GM12878 (cell line): ENCODE data around the gene SHISAL2B. TPM values are rescaled to one million over a fixed set of nuclear protein-coding genes. Genes with fewer than 3 reads are reported as not detected.

Experiments
- ATAC-seq: fragments of 200-7000 bp; cut with Tn5 transposase; 3 replicates; pipeline ENCODE4 v1.9.1; 2020; ENCODE audit warnings: mild to moderate bottlenecking, moderate library complexity
- BruUV-seq: library from RNA; stranded (reverse); fragments of 400-500 nt; replicated peaks from 2 replicates; lab custom pipeline; 2021; lab: Mats Ljungman, UMichigan
- CTCF ChIA-PET: fragments of 300-600 bp; sonication (Branson Sonifier 250); formaldehyde crosslinking; extraction: SDS; loops from one replicate; lab custom pipeline; 2021; ENCODE audit warnings: inconsistent platforms; lab: Yijun Ruan, JAX
- POLR2A ChIA-PET: fragments of 350-600 bp; formaldehyde crosslinking; extraction: SDS; loops from one replicate; lab custom pipeline; 2021; ENCODE audit warnings: inconsistent platforms; lab: Charles Lee
- RAD21 ChIA-PET: fragments of 300-600 bp; sonication (Branson Sonifier 250); formaldehyde crosslinking; loops from one replicate; lab custom pipeline; 2023; ENCODE audit warnings: antibody characterized with exemption; ENCODE audit not compliant: unreplicated experiment; lab: Charles Lee
- SMC1A ChIA-PET: fragments of 300-600 bp; sonication (Branson Sonifier 250); formaldehyde crosslinking; loops from one replicate; lab custom pipeline; 2023; ENCODE audit not compliant: unreplicated experiment, uncharacterized antibody; lab: Charles Lee
- DNase-seq: peaks from one replicate; pipeline ENCODE4 v3.0.0-alpha.2; 2011; ENCODE audit warnings: low read depth, low spot score
- FAIRE-seq: peaks from 3 replicates; lab custom pipeline; 2011; peaks lifted over from hg19 to GRCh38; lab: Jason Lieb, UNC
- H2AFZ ChIP-seq: 2 replicates; pipeline ENCODE4 v1.6.0; 2011; ENCODE audit warnings: low read depth, low read length, control low read depth; ENCODE audit not compliant: control insufficient read depth
- H3K27ac ChIP-seq: 2 replicates; pipeline ENCODE4 v1.5.1; 2011; ENCODE audit warnings: control low read depth; ENCODE audit not compliant: control insufficient read depth, insufficient read depth
- H3K27me3 ChIP-seq, 2 experiments: replicated peaks in 1 of 2; 2 replicates each; pipeline versions ENCODE4 v1.6.0 to v1.6.1; 2011; ENCODE audit warnings: low read length in 1 of 2; ENCODE audit not compliant: control insufficient read depth in 2 of 2, insufficient read depth in 2 of 2
- H3K36me3 ChIP-seq, 2 experiments: 2 replicates each; pipeline ENCODE4 v1.5.1; 2011; ENCODE audit warnings: low read length in 1 of 2; ENCODE audit not compliant: control insufficient read depth in 2 of 2, insufficient read depth in 2 of 2
- H3K4me1 ChIP-seq: 2 replicates; pipeline ENCODE4 v1.6.1; 2011; ENCODE audit warnings: mild to moderate bottlenecking, low read length, moderate library complexity, mixed read lengths; ENCODE audit not compliant: control insufficient read depth, insufficient read depth
- H3K4me2 ChIP-seq: 2 replicates; pipeline ENCODE4 v1.6.0; 2011; ENCODE audit warnings: control low read depth; ENCODE audit not compliant: control insufficient read depth, insufficient read depth
- H3K4me3 ChIP-seq: fragments of 200-600 bp; sonication (generic); 2 replicates; pipeline ENCODE4 v1.5.1; 2016
- H3K79me2 ChIP-seq: 2 replicates; pipeline ENCODE4 v1.6.0; 2011; ENCODE audit warnings: low read length; ENCODE audit not compliant: control insufficient read depth, insufficient read depth
- H3K9ac ChIP-seq: 2 replicates; pipeline ENCODE4 v1.8.0; 2011; ENCODE audit warnings: low read length, control low read depth, mixed read lengths; ENCODE audit not compliant: control insufficient read depth, insufficient read depth
- H3K9me3 ChIP-seq: replicated peaks from 3 replicates; pipeline ENCODE4 v1.5.1; 2011; ENCODE audit warnings: mild to moderate bottlenecking, low read length; ENCODE audit not compliant: control insufficient read depth, insufficient read depth
- H4K20me1 ChIP-seq: 2 replicates; pipeline ENCODE4 v1.6.0; 2011; ENCODE audit not compliant: control insufficient read depth, insufficient read depth
- BCL11A ChIP-seq: IDR thresholded peaks from 2 replicates; pipeline ENCODE4 v1.6.1; 2011; ENCODE audit warnings: low read depth, low read length
- BRCA1 ChIP-seq: IDR thresholded peaks from 2 replicates; pipeline ENCODE4 v1.6.1; 2011; ENCODE audit warnings: low read depth, low read length, improper control_type of control experiment
- ETV6 ChIP-seq, 2 experiments: fragments of 450-650 bp in 1 of 2; IDR thresholded peaks in 1 of 2; conservative IDR thresholded peaks in 1 of 2; 2 replicates each; pipeline ENCODE4 v1.6.1; 2014; ENCODE audit warnings: antibody characterized with exemption in 1 of 2, borderline replicate concordance in 1 of 2, low read depth in 1 of 2, mild to moderate bottlenecking in 1 of 2, moderate library complexity in 1 of 2
- FOS ChIP-seq: IDR thresholded peaks from 3 replicates; pipeline ENCODE4 v1.6.1; 2011; ENCODE audit warnings: borderline replicate concordance; ENCODE audit not compliant: insufficient read length; ENCODE audit errors: extremely low read depth
- MTA2 ChIP-seq: fragments of 450-650 bp; IDR thresholded peaks from 2 replicates; pipeline ENCODE4 v1.6.1; 2016; ENCODE audit warnings: low read depth, mild to moderate bottlenecking, moderate library complexity
- POLR2AphosphoS2 ChIP-seq: IDR thresholded peaks from 2 replicates; pipeline ENCODE4 v1.6.1; 2011; ENCODE audit warnings: low read depth, mild to moderate bottlenecking, low read length, improper control_type of control experiment, moderate library complexity
- POU2F2 ChIP-seq: IDR thresholded peaks from 3 replicates; pipeline ENCODE4 v1.6.1; 2011; ENCODE audit warnings: low read depth, mild to moderate bottlenecking, low read length, borderline replicate concordance
- SMAD5 ChIP-seq: IDR thresholded peaks from 2 replicates; pipeline ENCODE4 v1.6.1; 2016; ENCODE audit warnings: antibody characterized with exemption, low read depth
- SREBF2 ChIP-seq: IDR thresholded peaks from 2 replicates; pipeline ENCODE4 v1.6.1; 2012; ENCODE audit warnings: mild to moderate bottlenecking, low read length
- WGBS: methylation state at CpG from one replicate; pipeline ENCODE4 v1.1.6; 2016; ENCODE audit warnings: low lambda C conversion rate; ENCODE audit not compliant: insufficient replicate concordance, insufficient coverage; ENCODE audit errors: missing lambda C conversion rate; 5-methylcytosine and 5-hydroxymethylcytosine counted together
- in situ Hi-C: fragments of 300-500 bp; cut with MboI; formaldehyde crosslinking; loops from 9 replicates; pipeline ENCODE4 v1.14.3; 2018; ENCODE audit warnings: mixed read lengths
- intact Hi-C: fragments of 100-400 bp; cut with micrococcal nuclease; formaldehyde crosslinking; loops from one replicate; pipeline ENCODE4 v1.14.2; 2022; ENCODE audit not compliant: unreplicated experiment
- polyA plus RNA-seq, 11 experiments: library from polyadenylated mRNA; depleted of rRNA in 4 of 11; unstranded in 6 of 11; stranded (reverse) in 5 of 11; fragments of >200 nt; fragmentation: Nextera tagmentation in 4 of 11; fragmentation: Illumina TruSeq in 1 of 11; extraction: Ambion mirVana in 4 of 11; extraction: Trizol in 1 of 11; gene quantifications; 1 replicate in 1 of 11; 2 replicates in 10 of 11; pipeline versions ENCODE4 v1.2.1 to v1.2.3, GENCODE V29; 2011 to 2016; ENCODE audit warnings: inconsistent platforms in 2 of 11, missing spikeins in 2 of 11, low read depth in 1 of 11
- total RNA-seq, 4 experiments: library from RNA; depleted of rRNA in 3 of 4; stranded (reverse); fragments of >200 nt in 3 of 4; fragmentation: Illumina TruSeq in 1 of 4; extraction: Trizol in 1 of 4; gene quantifications; 2 replicates each; pipeline versions ENCODE4 v1.2.1 to v1.2.3, GENCODE V29; 2013 to 2021
- TF ChIP-seq, protein P1 (sequence below): IDR thresholded peaks from 2 replicates; pipeline ENCODE4 v1.6.1; 2012; ENCODE audit warnings: mild to moderate bottlenecking, low read depth, low read length
- TF ChIP-seq, protein P2 (sequence below): IDR thresholded peaks from 2 replicates; pipeline ENCODE4 v1.6.1; 2011; ENCODE audit warnings: low read depth, mild to moderate bottlenecking, low read length, moderate library complexity, borderline replicate concordance; ENCODE audit errors: extremely low read depth

Gene SHISAL2B
- total and polyA plus RNA-seq, 10 of the 15 experiments (the other 5 are each of a cell fraction or from before 2014, with no cell fraction given) = not detected

DNA sequence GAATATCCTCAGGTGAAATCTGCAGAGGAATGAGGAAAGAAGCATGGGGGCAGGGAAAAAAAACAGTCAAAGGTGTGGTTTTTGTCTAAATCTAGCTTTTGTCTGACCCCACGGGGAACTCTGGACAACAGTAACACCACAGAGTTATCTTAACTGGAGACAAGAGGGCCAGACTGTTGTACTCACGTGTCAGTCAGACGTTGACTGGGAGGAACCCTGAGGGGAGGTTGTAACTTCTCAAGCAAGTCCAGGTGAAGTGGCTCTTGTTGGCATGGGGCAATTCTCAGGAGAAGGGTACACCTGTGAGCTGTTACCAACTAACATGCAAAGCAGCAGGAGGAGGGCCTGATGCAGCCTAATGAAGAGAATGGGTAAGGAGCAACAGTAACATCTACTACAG lies 44.1 kb upstream of the SHISAL2B start (continued):
- TF ChIP-seq, protein P1, sequence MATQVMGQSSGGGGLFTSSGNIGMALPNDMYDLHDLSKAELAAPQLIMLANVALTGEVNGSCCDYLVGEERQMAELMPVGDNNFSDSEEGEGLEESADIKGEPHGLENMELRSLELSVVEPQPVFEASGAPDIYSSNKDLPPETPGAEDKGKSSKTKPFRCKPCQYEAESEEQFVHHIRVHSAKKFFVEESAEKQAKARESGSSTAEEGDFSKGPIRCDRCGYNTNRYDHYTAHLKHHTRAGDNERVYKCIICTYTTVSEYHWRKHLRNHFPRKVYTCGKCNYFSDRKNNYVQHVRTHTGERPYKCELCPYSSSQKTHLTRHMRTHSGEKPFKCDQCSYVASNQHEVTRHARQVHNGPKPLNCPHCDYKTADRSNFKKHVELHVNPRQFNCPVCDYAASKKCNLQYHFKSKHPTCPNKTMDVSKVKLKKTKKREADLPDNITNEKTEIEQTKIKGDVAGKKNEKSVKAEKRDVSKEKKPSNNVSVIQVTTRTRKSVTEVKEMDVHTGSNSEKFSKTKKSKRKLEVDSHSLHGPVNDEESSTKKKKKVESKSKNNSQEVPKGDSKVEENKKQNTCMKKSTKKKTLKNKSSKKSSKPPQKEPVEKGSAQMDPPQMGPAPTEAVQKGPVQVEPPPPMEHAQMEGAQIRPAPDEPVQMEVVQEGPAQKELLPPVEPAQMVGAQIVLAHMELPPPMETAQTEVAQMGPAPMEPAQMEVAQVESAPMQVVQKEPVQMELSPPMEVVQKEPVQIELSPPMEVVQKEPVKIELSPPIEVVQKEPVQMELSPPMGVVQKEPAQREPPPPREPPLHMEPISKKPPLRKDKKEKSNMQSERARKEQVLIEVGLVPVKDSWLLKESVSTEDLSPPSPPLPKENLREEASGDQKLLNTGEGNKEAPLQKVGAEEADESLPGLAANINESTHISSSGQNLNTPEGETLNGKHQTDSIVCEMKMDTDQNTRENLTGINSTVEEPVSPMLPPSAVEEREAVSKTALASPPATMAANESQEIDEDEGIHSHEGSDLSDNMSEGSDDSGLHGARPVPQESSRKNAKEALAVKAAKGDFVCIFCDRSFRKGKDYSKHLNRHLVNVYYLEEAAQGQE = no peak
- TF ChIP-seq MTA2 (no peak), SMAD5 (no peak)
- TF ChIP-seq, all 136 proteins: peak for 0

DNA sequence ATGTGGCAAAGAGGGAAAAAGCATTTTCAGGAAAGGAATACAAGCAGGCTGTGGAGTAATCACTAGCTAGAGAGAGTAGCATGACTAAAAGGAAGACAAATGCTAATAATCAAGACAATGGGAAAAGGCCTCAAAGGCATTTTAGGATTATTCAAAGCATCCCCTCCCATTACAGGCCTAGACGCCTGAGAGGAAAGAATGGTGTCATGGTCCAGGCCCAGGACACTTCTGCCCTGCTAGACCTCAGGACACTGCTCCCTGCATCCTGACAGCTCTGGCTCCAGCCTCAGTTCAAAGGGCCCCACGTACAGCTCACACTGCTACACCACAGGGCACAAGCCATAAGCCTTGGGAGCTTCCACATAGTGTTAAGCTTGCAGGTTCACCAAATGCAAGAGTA lies 40.8 kb upstream of the SHISAL2B start:
- no peak for ATAC-seq
- ChIA-PET SMC1A (no interaction called here), POLR2A (no interaction called here), CTCF (interaction anchor here (0.7 to 1.5 kb wide), 3 partner anchors 9 to 420 kb away, joined by 3 to 5 read pairs (median 3); no protein-coding TSS in a partner anchor), RAD21 (no interaction called here)
- no peak overlapping the region for H3K4me2 ChIP-seq
- in situ Hi-C loops (no loop called here), intact Hi-C loops (no loop called here)
- no peak overlapping the region for H3K27ac ChIP-seq
- TF ChIP-seq, protein P2, sequence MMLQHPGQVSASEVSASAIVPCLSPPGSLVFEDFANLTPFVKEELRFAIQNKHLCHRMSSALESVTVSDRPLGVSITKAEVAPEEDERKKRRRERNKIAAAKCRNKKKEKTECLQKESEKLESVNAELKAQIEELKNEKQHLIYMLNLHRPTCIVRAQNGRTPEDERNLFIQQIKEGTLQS = no peak
- TF ChIP-seq ETV6 (conservative IDR thresholded peaks at IDR 0.05 in 1 of 2, IDR thresholded peaks at IDR 0.05 in 1 of 2; ENCODE audit: borderline replicate concordance in 1 of 2, low read depth in 1 of 2) = no peak
- no peak for TF ChIP-seq SREBF2
- TF ChIP-seq MTA2 = no peak
- no peak for TF ChIP-seq BRCA1
- TF ChIP-seq POU2F2 = no peak
- no peak for TF ChIP-seq BCL11A
- no peak for TF ChIP-seq POLR2AphosphoS2
- no peak for TF ChIP-seq FOS
- BruUV-seq = no TSS peak
- DNase-seq = no peak
- no peaks in the 10 kb centered on the region for H3K4me1 ChIP-seq
- H3K4me3 ChIP-seq = no peak overlapping the region
- H4K20me1 ChIP-seq = no peaks in the 10 kb centered on the region
- no peaks in the 10 kb centered on the region for H3K36me3 ChIP-seq
- no peaks in the 10 kb centered on the region; the same call in 2 of the 3 replicates for H3K9me3 ChIP-seq
- FAIRE-seq = no peak
- H2AFZ ChIP-seq = no peak overlapping the region
- no peaks in the 10 kb centered on the region for H3K79me2 ChIP-seq
- WGBS = 15% methylated on average over 2 of the region's 2 CpGs
- no peaks in the 10 kb centered on the region for H3K27me3 ChIP-seq
- H3K9ac ChIP-seq = no peak overlapping the region
